SK-N-SH (cell line): Measurements from ENCODE around the gene PHF14. TPM values are rescaled to one million over a fixed set of nuclear protein-coding genes. Genes with fewer than 3 reads are reported as not detected.

Source experiments
- CTCF ChIA-PET: fragments of 300-600, 350-600 bp; formaldehyde crosslinking; extraction: SDS; loops from one replicate; lab custom pipeline; 2021; lab: Yijun Ruan, JAX
- POLR2A ChIA-PET: fragments of 350-600 bp; sonication (Branson Sonifier 250); formaldehyde crosslinking; extraction: SDS; loops from one replicate; lab custom pipeline; 2020; ENCODE audit warnings: antibody characterized with exemption, inconsistent platforms; lab: Yijun Ruan, JAX
- DNase-seq: peaks from one replicate; pipeline ENCODE4 v3.0.0; 2012
- H2AFZ ChIP-seq: fragments of 200-600 bp; sonication (generic); 2 replicates; pipeline ENCODE4 v1.8.1; 2016; ENCODE audit warnings: antibody characterized with exemption, mild to moderate bottlenecking, low read depth
- H3F3A ChIP-seq: fragments of 200-600 bp; sonication (generic); replicated peaks from 2 replicates; pipeline ENCODE3; 2016; ENCODE audit warnings: antibody characterized with exemption, mild to moderate bottlenecking; ENCODE audit not compliant: insufficient read depth
- H3K27ac ChIP-seq, 2 experiments: fragments of 200-500 bp in 1 of 2; fragments of 200-600 bp in 1 of 2; sonication (Bioruptor generic) in 1 of 2; sonication (generic), shearing (Covaris generic) in 1 of 2; 2 replicates each; pipeline versions ENCODE4 v1.5.1 to v1.6.1; 2014 to 2016; ENCODE audit warnings: low read depth in 2 of 2, inconsistent platforms in 1 of 2, low read length in 1 of 2, mild to moderate bottlenecking in 1 of 2, mixed read lengths in 1 of 2
- H3K27me3 ChIP-seq: fragments of 200-600 bp; sonication (generic), shearing (Covaris generic); 2 replicates; pipeline ENCODE4 v1.6.1; 2016; ENCODE audit warnings: mixed run types; ENCODE audit not compliant: insufficient read depth
- H3K36me3 ChIP-seq, 2 experiments: fragments of 200-500 bp in 1 of 2; fragments of 200-600 bp in 1 of 2; sonication (Bioruptor generic) in 1 of 2; sonication (generic) in 1 of 2; replicated peaks in 1 of 2; 2 replicates each; pipeline versions ENCODE3 to v1.5.1; 2014 to 2016; ENCODE audit warnings: low read length in 1 of 2, mild to moderate bottlenecking in 1 of 2; ENCODE audit not compliant: insufficient read depth in 2 of 2, control insufficient read depth in 1 of 2
- H3K4me1 ChIP-seq, 2 experiments: fragments of 200-500 bp in 1 of 2; fragments of 200-600 bp in 1 of 2; sonication (Bioruptor generic) in 1 of 2; sonication (generic), shearing (Covaris generic) in 1 of 2; 2 replicates each; pipeline versions ENCODE4 v1.5.1 to v1.6.1; 2014 to 2016; ENCODE audit warnings: low read depth in 1 of 2, low read length in 1 of 2, mixed run types in 1 of 2; ENCODE audit not compliant: insufficient read depth in 2 of 2, control insufficient read depth in 1 of 2
- H3K4me2 ChIP-seq: fragments of 200-600 bp; sonication (generic), shearing (Covaris generic); 2 replicates; pipeline ENCODE4 v1.6.1; 2017; ENCODE audit warnings: mixed run types
- H3K4me3 ChIP-seq, 2 experiments: fragments of 200-500 bp in 1 of 2; fragments of 200-600 bp in 1 of 2; sonication (Bioruptor generic) in 1 of 2; sonication (generic), shearing (Covaris generic) in 1 of 2; 2 replicates each; pipeline versions ENCODE4 v1.5.1 to v1.8.1; 2014 to 2016; ENCODE audit warnings: low read depth in 2 of 2, inconsistent platforms in 1 of 2, low read length in 1 of 2, mild to moderate bottlenecking in 1 of 2, mixed read lengths in 1 of 2, moderate library complexity in 1 of 2
- H3K79me2 ChIP-seq: fragments of 200-600 bp; sonication (generic); 2 replicates; pipeline ENCODE4 v1.8.1; 2017; ENCODE audit warnings: mild to moderate bottlenecking; ENCODE audit not compliant: insufficient read depth
- H3K9ac ChIP-seq: fragments of 200-600 bp; sonication (generic); 2 replicates; pipeline ENCODE4 v1.6.1; 2017; ENCODE audit warnings: mixed run types
- H3K9me2 ChIP-seq: fragments of 200-600 bp; sonication (generic); 2 replicates; pipeline ENCODE4 v1.6.1; 2017; ENCODE audit warnings: mixed run types
- H3K9me3 ChIP-seq: fragments of 200-600 bp; sonication (generic); 2 replicates; pipeline ENCODE4 v1.6.1; 2017; ENCODE audit warnings: mixed run types, mild to moderate bottlenecking, moderate library complexity
- H4K20me1 ChIP-seq: fragments of 200-600 bp; sonication (generic); 2 replicates; pipeline ENCODE4 v1.6.1; 2017; ENCODE audit warnings: mild to moderate bottlenecking, mixed run types; ENCODE audit not compliant: insufficient read depth
- CHD2 ChIP-seq: fragments of 150-350 bp; IDR thresholded peaks from 2 replicates; pipeline ENCODE4 v1.6.1; 2018; ENCODE audit warnings: low read length; ENCODE audit not compliant: partially characterized antibody
- ELF1 ChIP-seq: IDR thresholded peaks from 2 replicates; pipeline ENCODE4 v1.4.0; 2012
- FOSL2 ChIP-seq: IDR thresholded peaks from 2 replicates; pipeline ENCODE4 v1.4.0; 2012; ENCODE audit warnings: low read depth, mild to moderate bottlenecking, moderate library complexity, borderline replicate concordance
- TAF1 ChIP-seq: IDR thresholded peaks from 2 replicates; pipeline ENCODE4 v1.6.1; 2012; ENCODE audit warnings: low read depth, mild to moderate bottlenecking, low read length, moderate library complexity, borderline replicate concordance
- TCF12 ChIP-seq: IDR thresholded peaks from 2 replicates; pipeline ENCODE4 v1.4.0; 2012
- WGBS: methylation state at CpG from one replicate; pipeline ENCODE4 v1.1.6; 2017; ENCODE audit warnings: low lambda C conversion rate; 5-methylcytosine and 5-hydroxymethylcytosine counted together
- polyA plus RNA-seq, 3 experiments: library from polyadenylated mRNA; depleted of rRNA; stranded (reverse); fragments of >200 nt; gene quantifications; 2 replicates each; pipeline ENCODE4 v1.2.3, GENCODE V29; 2012
- TF ChIP-seq, protein P1 (sequence below): fragments of 150-350 bp; IDR thresholded peaks from 2 replicates; pipeline ENCODE4 v1.6.1; 2016; ENCODE audit warnings: mild to moderate bottlenecking, low read depth, low read length
- TF ChIP-seq, protein P2 (sequence below): IDR thresholded peaks from 2 replicates; pipeline ENCODE4; 2012
- TF ChIP-seq, protein P3 (sequence below): IDR thresholded peaks from 2 replicates; pipeline ENCODE4 v1.4.0; 2012; ENCODE audit warnings: low read depth, borderline replicate concordance
- TF ChIP-seq, protein P4 (sequence below): IDR thresholded peaks from 2 replicates; pipeline ENCODE4 v1.6.1; 2012; ENCODE audit warnings: mild to moderate bottlenecking, low read depth, low read length, moderate library complexity

PHF14 gene
- polyA plus RNA-seq, 1 of the 3 experiments (the other 2 are of a cell fraction): 19.2 TPM

DNA sequence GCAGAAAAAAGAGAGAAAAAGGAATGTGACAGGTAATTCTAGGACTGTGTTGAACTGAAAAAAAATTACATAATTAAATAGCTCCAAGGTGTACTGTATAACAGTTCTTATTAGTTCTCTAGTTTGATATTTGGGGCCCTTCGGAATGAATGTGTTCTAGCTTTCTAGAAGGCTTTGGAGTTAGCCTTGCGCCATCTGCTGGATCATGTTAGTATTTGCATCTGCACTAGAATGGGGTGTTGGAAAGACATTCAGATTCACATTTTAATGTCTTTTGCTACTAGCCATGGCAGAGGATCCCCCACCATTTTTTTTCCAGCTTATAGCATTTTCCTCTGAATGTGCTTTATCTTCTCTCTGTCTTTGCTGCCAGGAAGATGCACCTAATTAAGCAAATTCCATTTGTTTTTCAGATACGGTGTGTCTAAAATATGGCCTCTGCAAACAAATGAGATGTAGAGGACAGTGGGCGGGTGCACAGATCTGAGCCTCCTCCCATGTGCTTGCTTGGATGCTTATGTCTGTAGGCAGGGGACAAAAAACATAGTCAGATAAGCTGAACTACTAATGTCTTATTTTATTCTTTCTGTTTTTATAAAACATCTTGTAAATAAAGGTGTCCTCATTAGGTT is 238.5 kb downstream of the PHF14 start (continued):
- TF ChIP-seq, protein P1, sequence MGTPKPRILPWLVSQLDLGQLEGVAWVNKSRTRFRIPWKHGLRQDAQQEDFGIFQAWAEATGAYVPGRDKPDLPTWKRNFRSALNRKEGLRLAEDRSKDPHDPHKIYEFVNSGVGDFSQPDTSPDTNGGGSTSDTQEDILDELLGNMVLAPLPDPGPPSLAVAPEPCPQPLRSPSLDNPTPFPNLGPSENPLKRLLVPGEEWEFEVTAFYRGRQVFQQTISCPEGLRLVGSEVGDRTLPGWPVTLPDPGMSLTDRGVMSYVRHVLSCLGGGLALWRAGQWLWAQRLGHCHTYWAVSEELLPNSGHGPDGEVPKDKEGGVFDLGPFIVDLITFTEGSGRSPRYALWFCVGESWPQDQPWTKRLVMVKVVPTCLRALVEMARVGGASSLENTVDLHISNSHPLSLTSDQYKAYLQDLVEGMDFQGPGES: no peak
- TF ChIP-seq, protein P2, sequence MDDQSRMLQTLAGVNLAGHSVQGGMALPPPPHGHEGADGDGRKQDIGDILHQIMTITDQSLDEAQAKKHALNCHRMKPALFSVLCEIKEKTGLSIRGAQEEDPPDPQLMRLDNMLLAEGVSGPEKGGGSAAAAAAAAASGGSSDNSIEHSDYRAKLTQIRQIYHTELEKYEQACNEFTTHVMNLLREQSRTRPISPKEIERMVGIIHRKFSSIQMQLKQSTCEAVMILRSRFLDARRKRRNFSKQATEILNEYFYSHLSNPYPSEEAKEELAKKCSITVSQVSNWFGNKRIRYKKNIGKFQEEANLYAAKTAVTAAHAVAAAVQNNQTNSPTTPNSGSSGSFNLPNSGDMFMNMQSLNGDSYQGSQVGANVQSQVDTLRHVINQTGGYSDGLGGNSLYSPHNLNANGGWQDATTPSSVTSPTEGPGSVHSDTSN: no peak
- TF ChIP-seq TCF12: no peak

DNA sequence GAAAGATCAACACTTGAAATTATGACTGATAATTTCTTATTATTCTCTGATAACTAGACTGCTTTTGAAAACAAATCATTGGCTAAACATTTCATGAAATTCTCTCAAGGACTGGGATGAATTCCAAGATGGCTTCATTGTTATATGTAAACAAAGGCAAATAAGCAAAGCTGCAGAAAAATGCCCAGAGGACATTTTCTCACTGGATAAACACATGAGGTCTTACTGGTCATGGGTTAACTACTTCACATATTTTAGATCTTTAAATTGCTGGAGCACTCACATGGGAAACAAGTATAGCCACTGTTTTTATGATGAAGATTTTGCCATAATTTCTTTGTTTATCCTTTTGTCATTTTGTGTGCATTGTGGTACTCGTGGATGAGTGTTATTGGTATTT is 239.1 kb downstream of the PHF14 start:
- Histone ChIP-seq H3K27ac (no peak overlapping the region), H3K4me2 (no peak overlapping the region), H3K27me3 (no peaks in the 10 kb centered on the region), H3F3A (no peaks in the 10 kb centered on the region), H3K4me3 (no peak overlapping the region), H4K20me1 (no peaks in the 10 kb centered on the region), H3K9ac (no peak overlapping the region), H3K79me2 (no peaks in the 10 kb centered on the region), H3K36me3 (no peaks in the 10 kb centered on the region), H3K9me2 (no peaks in the 10 kb centered on the region), H2AFZ (no peak overlapping the region)
- WGBS: 6% methylated on average over 1 of the region's 1 CpG
- POLR2A ChIA-PET: interaction anchor here (1.5 to 2.3 kb wide), 2 partner anchors 238 to 273 kb away, joined by 7 to 12 read pairs; a partner anchor contains a TSS
- DNase-seq: no peak
- TF ChIP-seq, protein P3, sequence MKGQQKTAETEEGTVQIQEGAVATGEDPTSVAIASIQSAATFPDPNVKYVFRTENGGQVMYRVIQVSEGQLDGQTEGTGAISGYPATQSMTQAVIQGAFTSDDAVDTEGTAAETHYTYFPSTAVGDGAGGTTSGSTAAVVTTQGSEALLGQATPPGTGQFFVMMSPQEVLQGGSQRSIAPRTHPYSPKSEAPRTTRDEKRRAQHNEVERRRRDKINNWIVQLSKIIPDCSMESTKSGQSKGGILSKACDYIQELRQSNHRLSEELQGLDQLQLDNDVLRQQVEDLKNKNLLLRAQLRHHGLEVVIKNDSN: no peak
- TF ChIP-seq FOSL2 (no peak), CHD2 (no peak), TAF1 (no peak), ELF1 (no peak)
- TF ChIP-seq, protein P4, sequence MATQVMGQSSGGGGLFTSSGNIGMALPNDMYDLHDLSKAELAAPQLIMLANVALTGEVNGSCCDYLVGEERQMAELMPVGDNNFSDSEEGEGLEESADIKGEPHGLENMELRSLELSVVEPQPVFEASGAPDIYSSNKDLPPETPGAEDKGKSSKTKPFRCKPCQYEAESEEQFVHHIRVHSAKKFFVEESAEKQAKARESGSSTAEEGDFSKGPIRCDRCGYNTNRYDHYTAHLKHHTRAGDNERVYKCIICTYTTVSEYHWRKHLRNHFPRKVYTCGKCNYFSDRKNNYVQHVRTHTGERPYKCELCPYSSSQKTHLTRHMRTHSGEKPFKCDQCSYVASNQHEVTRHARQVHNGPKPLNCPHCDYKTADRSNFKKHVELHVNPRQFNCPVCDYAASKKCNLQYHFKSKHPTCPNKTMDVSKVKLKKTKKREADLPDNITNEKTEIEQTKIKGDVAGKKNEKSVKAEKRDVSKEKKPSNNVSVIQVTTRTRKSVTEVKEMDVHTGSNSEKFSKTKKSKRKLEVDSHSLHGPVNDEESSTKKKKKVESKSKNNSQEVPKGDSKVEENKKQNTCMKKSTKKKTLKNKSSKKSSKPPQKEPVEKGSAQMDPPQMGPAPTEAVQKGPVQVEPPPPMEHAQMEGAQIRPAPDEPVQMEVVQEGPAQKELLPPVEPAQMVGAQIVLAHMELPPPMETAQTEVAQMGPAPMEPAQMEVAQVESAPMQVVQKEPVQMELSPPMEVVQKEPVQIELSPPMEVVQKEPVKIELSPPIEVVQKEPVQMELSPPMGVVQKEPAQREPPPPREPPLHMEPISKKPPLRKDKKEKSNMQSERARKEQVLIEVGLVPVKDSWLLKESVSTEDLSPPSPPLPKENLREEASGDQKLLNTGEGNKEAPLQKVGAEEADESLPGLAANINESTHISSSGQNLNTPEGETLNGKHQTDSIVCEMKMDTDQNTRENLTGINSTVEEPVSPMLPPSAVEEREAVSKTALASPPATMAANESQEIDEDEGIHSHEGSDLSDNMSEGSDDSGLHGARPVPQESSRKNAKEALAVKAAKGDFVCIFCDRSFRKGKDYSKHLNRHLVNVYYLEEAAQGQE: no peak
- TF ChIP-seq, all 33 proteins: peak for 0
- Histone ChIP-seq H3K4me1 (peaks cover 0 to 2% of the 10 kb centered on the region in 2 experiments; a peak in 2 of 4 replicates), H3K9me3 (no peaks in the 10 kb centered on the region)
- CTCF ChIA-PET: interaction anchor here (0.5 to 3.8 kb wide), 60 partner anchors 8 to 1651 kb away, joined by 3 to 35 read pairs (median 6); partner anchors contain the start of gene PHF14
